Stimulated activated CD8-positive, alpha-beta memory T cell treated with anti-CD3 and anti-CD28 coated beads, Interleukin-7, amount 100 ng/mL, for 24 hours (primary cell): ENCODE measurements around the gene SORCS1.

ENCODE experiments used
- DNase-seq: peaks from one replicate; pipeline ENCODE4 v3.0.0-alpha.2; 2020; ENCODE audit warnings: low read depth

SORCS1 gene

GRCh38 chr10:106741006-106741530 is 423.4 kb downstream of the SORCS1 start:
- no peak for DNase-seq

- no peak for DNase-seq
Measured at GRCh38 chr10:106740071-106740470, 424.4 kb downstream of the SORCS1 start.

- no peak for DNase-seq
Measured at GRCh38 chr10:106734220-106734619, 430.3 kb downstream of the SORCS1 start.

GRCh38 chr10:106728232-106728631 is 436.3 kb downstream of the SORCS1 start:
- DNase-seq = no peak

GRCh38 chr10:106727170-106727569 is 437.3 kb downstream of the SORCS1 start:
- DNase-seq = no peak

GRCh38 chr10:106722524-106722923 is 442.0 kb downstream of the SORCS1 start:
- DNase-seq = no peak

GRCh38 chr10:106720683-106721082 is 443.8 kb downstream of the SORCS1 start:
- DNase-seq = no peak

- DNase-seq = no peak
Measured at GRCh38 chr10:106716381-106716780, 448.1 kb downstream of the SORCS1 start.

- DNase-seq = no peak
Measured at GRCh38 chr10:106714734-106715555, 449.6 kb downstream of the SORCS1 start.

- DNase-seq = no peak
Measured at GRCh38 chr10:106713846-106714245, 450.7 kb downstream of the SORCS1 start.

- DNase-seq = no peak
Measured at GRCh38 chr10:106712988-106713387, 451.5 kb downstream of the SORCS1 start.

GRCh38 chr10:106711313-106711906 is 453.1 kb downstream of the SORCS1 start:
- DNase-seq = no peak

GRCh38 chr10:106708506-106708905 is 456.0 kb downstream of the SORCS1 start:
- DNase-seq = no peak

GRCh38 chr10:106707657-106708056 is 456.8 kb downstream of the SORCS1 start:
- no peak for DNase-seq

GRCh38 chr10:106706127-106706526 is 458.4 kb downstream of the SORCS1 start:
- no peak for DNase-seq

- no peak for DNase-seq
Measured at GRCh38 chr10:106705681-106706100, 458.8 kb downstream of the SORCS1 start.

- no peak for DNase-seq
Measured at GRCh38 chr10:106696239-106696638, 468.3 kb downstream of the SORCS1 start.

- no peak for DNase-seq
Measured at GRCh38 chr10:106694696-106695095, 469.8 kb downstream of the SORCS1 start.

- no peak for DNase-seq
Measured at GRCh38 chr10:106682175-106682574, 482.3 kb downstream of the SORCS1 start.

- DNase-seq = no peak
Measured at GRCh38 chr10:106680061-106680460, 484.4 kb downstream of the SORCS1 start.

GRCh38 chr10:106679314-106679713 is 485.2 kb downstream of the SORCS1 start:
- no peak for DNase-seq

- DNase-seq = no peak
Measured at GRCh38 chr10:106672517-106673175, 491.9 kb downstream of the SORCS1 start.

GRCh38 chr10:106661767-106662140 is 502.8 kb downstream of the SORCS1 start:
- no peak for DNase-seq
